ENCODE measurements around the gene FMNL3. TPM values are rescaled to one million over a fixed set of nuclear protein-coding genes. Genes with fewer than 3 reads are reported as not detected.

FMNL3 gene, protein sequence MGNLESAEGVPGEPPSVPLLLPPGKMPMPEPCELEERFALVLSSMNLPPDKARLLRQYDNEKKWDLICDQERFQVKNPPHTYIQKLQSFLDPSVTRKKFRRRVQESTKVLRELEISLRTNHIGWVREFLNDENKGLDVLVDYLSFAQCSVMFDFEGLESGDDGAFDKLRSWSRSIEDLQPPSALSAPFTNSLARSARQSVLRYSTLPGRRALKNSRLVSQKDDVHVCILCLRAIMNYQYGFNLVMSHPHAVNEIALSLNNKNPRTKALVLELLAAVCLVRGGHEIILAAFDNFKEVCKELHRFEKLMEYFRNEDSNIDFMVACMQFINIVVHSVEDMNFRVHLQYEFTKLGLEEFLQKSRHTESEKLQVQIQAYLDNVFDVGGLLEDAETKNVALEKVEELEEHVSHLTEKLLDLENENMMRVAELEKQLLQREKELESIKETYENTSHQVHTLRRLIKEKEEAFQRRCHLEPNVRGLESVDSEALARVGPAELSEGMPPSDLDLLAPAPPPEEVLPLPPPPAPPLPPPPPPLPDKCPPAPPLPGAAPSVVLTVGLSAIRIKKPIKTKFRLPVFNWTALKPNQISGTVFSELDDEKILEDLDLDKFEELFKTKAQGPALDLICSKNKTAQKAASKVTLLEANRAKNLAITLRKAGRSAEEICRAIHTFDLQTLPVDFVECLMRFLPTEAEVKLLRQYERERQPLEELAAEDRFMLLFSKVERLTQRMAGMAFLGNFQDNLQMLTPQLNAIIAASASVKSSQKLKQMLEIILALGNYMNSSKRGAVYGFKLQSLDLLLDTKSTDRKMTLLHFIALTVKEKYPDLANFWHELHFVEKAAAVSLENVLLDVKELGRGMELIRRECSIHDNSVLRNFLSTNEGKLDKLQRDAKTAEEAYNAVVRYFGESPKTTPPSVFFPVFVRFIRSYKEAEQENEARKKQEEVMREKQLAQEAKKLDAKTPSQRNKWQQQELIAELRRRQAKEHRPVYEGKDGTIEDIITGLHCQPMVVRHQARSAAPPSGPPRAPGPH
- total RNA-seq, result 18.0 and 22.6 TPM in 2 replicates

GRCh38 chr12:49707128-49707811, at the start of gene FMNL3:
Gene FMNL3 (minus strand): TSS chr12:49707405. CDS start chr12:49707180, 225 bp downstream.

GRCh38 chr12:49740930-49741881, 34.0 kb upstream of the FMNL3 start, which contains the start of gene TMBIM6:
Gene TMBIM6 (plus strand): TSS chr12:49741557. CDS start chr12:49752494, 10,937 bp downstream.

DNA sequence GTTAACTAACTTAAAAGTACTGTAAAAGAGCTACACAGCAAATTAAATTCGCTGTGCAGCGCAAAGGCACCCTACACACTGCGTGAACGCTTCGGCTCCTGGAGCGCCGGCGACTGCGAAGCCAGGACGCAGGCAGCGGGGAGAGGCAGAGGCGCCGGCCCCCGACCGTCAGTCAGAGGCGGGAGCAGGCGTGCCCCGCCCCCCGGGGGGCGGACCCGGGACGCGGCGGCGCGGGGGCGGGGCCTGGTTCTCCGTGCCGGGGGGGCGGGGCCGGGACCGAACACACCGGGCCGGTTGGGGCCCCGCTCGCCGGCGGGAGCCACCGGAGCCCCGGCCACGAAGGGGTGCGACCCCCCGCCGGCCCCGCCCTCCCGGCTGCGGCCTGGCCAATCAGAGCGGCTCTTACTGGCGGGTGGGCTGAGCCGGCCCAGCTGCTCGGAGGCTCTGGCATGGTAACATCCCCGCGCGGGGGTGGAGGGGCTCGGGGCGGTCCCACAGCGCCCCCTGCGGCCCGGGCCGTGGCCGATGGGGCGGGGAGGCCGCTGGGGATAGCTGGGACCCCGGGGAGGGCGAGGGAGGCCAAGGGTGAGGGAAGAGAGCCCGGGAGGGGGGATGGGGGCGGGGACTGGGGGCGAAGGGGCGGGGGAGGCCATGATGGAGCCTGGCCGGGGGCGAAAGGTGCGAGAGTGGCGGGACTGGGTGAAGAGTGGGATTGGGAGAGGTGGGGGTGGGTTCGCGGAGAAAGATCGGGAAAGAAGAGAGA, 83.9 kb downstream of the FMNL3 start, which contains the start of gene PRPF40B:
Gene PRPF40B (plus strand): TSS at position 420 of the 763 bp plus-strand sequence. CDS start 30 bp downstream, at position 450.

GRCh38 chr12:49605539-49605938, 101.7 kb downstream of the FMNL3 start, which contains the start of gene FAM186B:
Gene FAM186B (minus strand): TSS chr12:49605639. CDS start chr12:49605477, 162 bp downstream.

Other genes with a start within 250 kb of the FMNL3 start
- gene KCNH3, start 168.4 kb downstream of the FMNL3 start, total RNA-seq, result 0.32 and 0.52 TPM in 2 replicates
- gene MCRS1, start 139.3 kb downstream of the FMNL3 start, total RNA-seq, result 45.9 and 55.4 TPM in 2 replicates
- gene FAM186B, start 101.8 kb downstream of the FMNL3 start, total RNA-seq, result 0.43 and 0.63 TPM in 2 replicates
- gene PRPF40B, start 83.8 kb downstream of the FMNL3 start, total RNA-seq, result 13.6 and 17.3 TPM in 2 replicates
- gene TMBIM6, start 34.2 kb upstream of the FMNL3 start, total RNA-seq, result 258 and 333 TPM in 2 replicates
- gene NCKAP5L, start 121.0 kb upstream of the FMNL3 start, total RNA-seq, result 11.3 and 14.2 TPM in 2 replicates
- 2.7 and 4.1 TPM in 2 replicates for gene BCDIN3D, start 135.7 kb upstream of the FMNL3 start, total RNA-seq
- 3.3 and 8.2 TPM in 2 replicates for gene FAIM2, start 196.5 kb upstream of the FMNL3 start, total RNA-seq
- gene AQP2, start 243.3 kb upstream of the FMNL3 start, total RNA-seq, result not detected in 2 replicates

All from bronchial smooth muscle cell (primary cell).